Suppressor macrophage (primary cell): Measurements from ENCODE around the gene DBR1.

Experiments
- DNase-seq, 4 experiments: peaks; one replicate each; pipeline ENCODE4 v3.0.0-alpha.2; 2020 to 2022

Gene DBR1

GRCh38 chr3:138118612-138119422 lies 55.9 kb downstream of the DBR1 start:
- peak; percentile 76 to 81 (median 78) for DNase-seq

GRCh38 chr3:138114988-138115971 lies 59.4 kb downstream of the DBR1 start, which contains the start of gene DZIP1L:
DZIP1L (minus strand) TSS chr3:138115608; CDS start chr3:138103971, 11,637 bp downstream.
- peak; percentile 78 to 92 (median 86) for DNase-seq

- no peak for DNase-seq
These were observed 60.2 kb downstream of the DBR1 start for GRCh38 chr3:138114431-138114918.

- no peak for DNase-seq
These were observed 61.4 kb downstream of the DBR1 start for GRCh38 chr3:138113326-138113725.

GRCh38 chr3:138112362-138112761 lies 62.4 kb downstream of the DBR1 start:
- no peak for DNase-seq
